Measurements from ENCODE around the gene SAMD4B. TPM values are rescaled to one million over a fixed set of nuclear protein-coding genes. Genes with fewer than 3 reads are reported as not detected.

Gene SAMD4B
- total and polyA plus RNA-seq, 2 experiments from 2014 or later: 104 to 172 TPM

- TF ChIP-seq ZNF462 (CRISPR knock-in tag; IDR thresholded peaks at IDR 0.05): no peak
- TF ChIP-seq NANOG (IDR thresholded peaks at IDR 0.05; ENCODE audit: borderline replicate concordance): no peak
- no peak for TF ChIP-seq EZH2phosphoT487 (IDR thresholded peaks at IDR 0.05; ENCODE audit: unreplicated experiment)
- no peak for TF ChIP-seq EZH2 (IDR thresholded peaks at IDR 0.05; ENCODE audit: low read depth, unreplicated experiment)
- TF ChIP-seq CREB1 (CRISPR knock-in tag; IDR thresholded peaks at IDR 0.05; ENCODE audit: low read depth): no peak
- no peak for TF ChIP-seq ZNF331 (CRISPR knock-in tag; IDR thresholded peaks at IDR 0.05; ENCODE audit: low read depth)
- TF ChIP-seq STAT1 (IDR thresholded peaks at IDR 0.05; ENCODE audit: unreplicated experiment): no peak
Measured at GRCh38 chr19:39386557-39386956, 44.3 kb downstream of the SAMD4B start (continued).

- peaks cover 17% of the 10 kb centered on the region for H4K20me1 ChIP-seq (replicated peaks; ENCODE audit: insufficient read depth)
- H3K9me3 Mint-ChIP-seq: peaks cover 3% of the 10 kb centered on the region; the same call in 1 of the 3 replicates
- peaks cover 13% of the 10 kb centered on the region for H3K79me2 ChIP-seq (replicated peaks; ENCODE audit: insufficient read depth)
- H3K27ac Mint-ChIP-seq: no peak overlapping the region
- H3K27ac ChIP-seq (ENCODE audit: low read depth): no peak overlapping the region
- peaks cover 24% of the 10 kb centered on the region for H3K4me1 Mint-ChIP-seq
- peaks cover 12% of the 10 kb centered on the region for H3K4me1 ChIP-seq (ENCODE audit: insufficient read depth)
- H3K27me3 ChIP-seq (ENCODE audit: insufficient read depth): no peaks in the 10 kb centered on the region
- no peak for ATAC-seq
- H3K27me3 Mint-ChIP-seq (ENCODE audit: insufficient read depth, low read depth, poor library complexity): peaks cover 30% of the 10 kb centered on the region
- H2AFZ ChIP-seq: no peak overlapping the region
- H3K36me3 ChIP-seq (ENCODE audit: insufficient read depth): 0 out of 2 replicates have a peak, but pooled peaks cover 5% of the 10 kb centered on the region
- H3K4me3 ChIP-seq: no peak overlapping the region
- DNase-seq (ENCODE audit: low spot score): no peak
- no peaks in the 10 kb centered on the region for H3K9me2 ChIP-seq (ENCODE audit: insufficient read depth)
- H3F3A ChIP-seq (replicated peaks; ENCODE audit: low read depth): peaks cover 20% of the 10 kb centered on the region; the same call in 1 of the 2 replicates
- H3K4me2 ChIP-seq: no peak overlapping the region
- TF ChIP-seq ZNF114 (CRISPR knock-in tag; IDR thresholded peaks at IDR 0.05) (no peak), ETS1 (IDR thresholded peaks at IDR 0.05) (no peak), CTCF (conservative IDR thresholded peaks at IDR 0.05; ENCODE audit: low read depth in 2 of 2) (no peak), POLR2AphosphoS5 (IDR thresholded peaks at IDR 0.05; ENCODE audit: low read depth) (no peak), REST (IDR thresholded peaks at IDR 0.05; ENCODE audit: unreplicated experiment) (no peak), STAT1 (IDR thresholded peaks at IDR 0.05; ENCODE audit: unreplicated experiment) (no peak)
- H3K4me3 Mint-ChIP-seq: peak overlapping the region; percentile 39; the same call in 2 of the 3 replicates
- H3K36me3 Mint-ChIP-seq (ENCODE audit: low read depth): peaks cover 69% of the 10 kb centered on the region
Measured at GRCh38 chr19:39388657-39389056, 46.4 kb downstream of the SAMD4B start.

Data from GM23338 (cell line).